Activated T-helper 2 cell treated with anti-CD3 and anti-CD28 coated beads, Interferon-gamma antibody, Interleukin-2, Interleukin-4, amounts not matched to agents 10 μg/mL and 5 μg/mL and 100 μg/mL, durations not matched to agents 14 hours and 24 hours and 36 hours (primary cell): ENCODE measurements around the gene HOMER2. TPM values are rescaled to one million over a fixed set of nuclear protein-coding genes. Genes with fewer than 3 reads are reported as not detected.
"Not testable (repeated sequence)": the region's sequence is repeated elsewhere in the genome, so short reads cannot be mapped to it uniquely, and the experiment has no call there.

Experiments
- DNase-seq: peaks from one replicate; pipeline ENCODE4 v3.0.0; 2021; ENCODE audit warnings: low spot score
- H3K27ac Mint-ChIP-seq: one replicate; pipeline ENCODE4 v1.8.0; 2021; ENCODE audit warnings: mixed read lengths
- H3K27me3 Mint-ChIP-seq: one replicate; pipeline ENCODE4 v1.8.0; 2021; ENCODE audit warnings: low read depth, mixed read lengths
- H3K36me3 Mint-ChIP-seq: one replicate; pipeline ENCODE4 v1.8.0; 2021; ENCODE audit warnings: low read depth, mixed read lengths
- H3K4me1 Mint-ChIP-seq: one replicate; pipeline ENCODE4 v1.8.0; 2021; ENCODE audit warnings: low read depth, mixed read lengths
- H3K4me3 Mint-ChIP-seq: one replicate; pipeline ENCODE4 v1.8.0; 2021; ENCODE audit warnings: low read depth, mild to moderate bottlenecking, moderate library complexity, mixed read lengths
- H3K9me3 Mint-ChIP-seq: one replicate; pipeline ENCODE4 v1.8.0; 2021; ENCODE audit warnings: mixed read lengths
- intact Hi-C: fragments of 100-400 bp; cut with micrococcal nuclease; formaldehyde crosslinking; loops from one replicate; pipeline ENCODE4 v1.15.1; 2023
- total RNA-seq: library from RNA; stranded (reverse); gene quantifications from 2 replicates; pipeline ENCODE4 v1.2.3, GENCODE V29; 2022

HOMER2 gene
- total RNA-seq = 66.1 and 73.3 TPM in 2 replicates

- peaks cover 8% of the 10 kb centered on the region for H3K36me3 Mint-ChIP-seq
- H3K4me3 Mint-ChIP-seq = peak within 1 kb of the TSS; percentile 63
- H3K9me3 Mint-ChIP-seq = no peaks in the 10 kb centered on the region
- H3K27ac Mint-ChIP-seq = no peak within 1 kb of the TSS
- intact Hi-C loops = no loop called here
- H3K4me1 Mint-ChIP-seq = peaks cover 6% of the 10 kb centered on the region
- peak; percentile 16 for DNase-seq
- H3K27me3 Mint-ChIP-seq = peaks cover 2% of the 10 kb centered on the region
Observed at GRCh38 chr15:82952158-82953081, at the start of gene HOMER2. Gene HOMER2, minus strand, starts transcription at chr15:82952720. Its CDS starts 185 bp downstream, at chr15:82952535.

- H3K36me3 Mint-ChIP-seq, DNase-seq, H3K4me1 Mint-ChIP-seq, H3K9me3 Mint-ChIP-seq, H3K4me3 Mint-ChIP-seq, H3K27me3 Mint-ChIP-seq, H3K27ac Mint-ChIP-seq: not testable (repeated sequence)
- intact Hi-C loops = loop anchor here (1.0 kb wide), 1 partner anchor 151 kb away; no protein-coding TSS in a partner anchor
Observed at GRCh38 chr15:83000672-83001031, 48.1 kb upstream of the HOMER2 start.

- Mint-ChIP-seq H3K9me3 (no peaks in the 10 kb centered on the region), H3K27me3 (no peaks in the 10 kb centered on the region), H3K36me3 (peaks cover 3% of the 10 kb centered on the region), H3K4me1 (peaks cover 8% of the 10 kb centered on the region), H3K4me3 (peak overlapping the region; percentile 46), H3K27ac (no peak overlapping the region)
- peak; percentile 23 for DNase-seq
- intact Hi-C loops = loop anchor here (1.0 kb wide), 1 partner anchor 151 kb away; no protein-coding TSS in a partner anchor
Observed at GRCh38 chr15:82999905-83000671, 47.6 kb upstream of the HOMER2 start.

GRCh38 chr15:82999426-82999825, 46.9 kb upstream of the HOMER2 start:
- H3K9me3 Mint-ChIP-seq = no peaks in the 10 kb centered on the region
- no peaks in the 10 kb centered on the region for H3K27me3 Mint-ChIP-seq
- no peak for DNase-seq
- no peak overlapping the region for H3K27ac Mint-ChIP-seq
- H3K4me1 Mint-ChIP-seq = peaks cover 8% of the 10 kb centered on the region
- no peak overlapping the region for H3K4me3 Mint-ChIP-seq
- no peaks in the 10 kb centered on the region for H3K36me3 Mint-ChIP-seq
- intact Hi-C loops = no loop called here

GRCh38 chr15:82995938-82996337, 43.4 kb upstream of the HOMER2 start:
- Mint-ChIP-seq H3K4me1 (peaks cover 10% of the 10 kb centered on the region), H3K4me3 (no peak overlapping the region), H3K27ac (no peak overlapping the region), H3K36me3 (peaks cover 7% of the 10 kb centered on the region), H3K9me3 (no peaks in the 10 kb centered on the region), H3K27me3 (no peaks in the 10 kb centered on the region)
- intact Hi-C loops = no loop called here
- DNase-seq = no peak

- intact Hi-C loops = no loop called here
- no peaks in the 10 kb centered on the region for H3K27me3 Mint-ChIP-seq
- H3K27ac Mint-ChIP-seq = no peak overlapping the region
- peaks cover 13% of the 10 kb centered on the region for H3K36me3 Mint-ChIP-seq
- peaks cover 5% of the 10 kb centered on the region for H3K4me1 Mint-ChIP-seq
- no peak for DNase-seq
- no peaks in the 10 kb centered on the region for H3K9me3 Mint-ChIP-seq
- H3K4me3 Mint-ChIP-seq = no peak overlapping the region
Observed at GRCh38 chr15:82995076-82995475, 42.6 kb upstream of the HOMER2 start.

- Mint-ChIP-seq H3K27me3 (no peaks in the 10 kb centered on the region), H3K4me1 (peaks cover 4% of the 10 kb centered on the region), H3K36me3 (peaks cover 27% of the 10 kb centered on the region), H3K4me3 (no peak overlapping the region), H3K27ac (no peak overlapping the region), H3K9me3 (no peaks in the 10 kb centered on the region)
- DNase-seq = no peak
- intact Hi-C loops = no loop called here
Observed at GRCh38 chr15:82993144-82993543, 40.6 kb upstream of the HOMER2 start.

- H3K4me3 Mint-ChIP-seq = no peak overlapping the region
- no peak for DNase-seq
- H3K9me3 Mint-ChIP-seq = no peaks in the 10 kb centered on the region
Observed at GRCh38 chr15:82992436-82992998, 40.0 kb upstream of the HOMER2 start.

GRCh38 chr15:82986442-82986780, 33.9 kb upstream of the HOMER2 start:
- intact Hi-C loops = loop anchor here (2.0 to 10.0 kb wide), 4 partner anchors 36 to 442 kb away; partner anchors contain the start of gene RPS17
- peaks cover 36% of the 10 kb centered on the region for H3K36me3 Mint-ChIP-seq
- H3K27ac Mint-ChIP-seq = peak overlapping the region; percentile 95
- peaks cover 22% of the 10 kb centered on the region for H3K4me1 Mint-ChIP-seq
- no peak for DNase-seq
- no peaks in the 10 kb centered on the region for H3K9me3 Mint-ChIP-seq
- H3K4me3 Mint-ChIP-seq = peak overlapping the region; percentile 86
- no peaks in the 10 kb centered on the region for H3K27me3 Mint-ChIP-seq

More at GRCh38 chr15:82992436-82992998, 40.0 kb upstream of the HOMER2 start:
- H3K4me1 Mint-ChIP-seq = peaks cover 5% of the 10 kb centered on the region
- H3K27me3 Mint-ChIP-seq = no peaks in the 10 kb centered on the region
- intact Hi-C loops = no loop called here
- peaks cover 31% of the 10 kb centered on the region for H3K36me3 Mint-ChIP-seq
- H3K27ac Mint-ChIP-seq = no peak overlapping the region

GRCh38 chr15:82985688-82986441, 33.3 kb upstream of the HOMER2 start, which contains the start of gene RAMAC:
Gene RAMAC, plus strand, starts transcription at chr15:82986210. Its CDS starts 2,809 bp downstream, at chr15:82989019.
- Mint-ChIP-seq H3K27ac (peak within 1 kb of the TSS; percentile 95), H3K4me3 (peak within 1 kb of the TSS; percentile 86), H3K9me3 (no peaks in the 10 kb centered on the region), H3K27me3 (no peaks in the 10 kb centered on the region), H3K4me1 (peaks cover 22% of the 10 kb centered on the region), H3K36me3 (peaks cover 34% of the 10 kb centered on the region)
- peak; percentile 87 for DNase-seq
- intact Hi-C loops = loop anchor here (2.0 to 10.0 kb wide), 4 partner anchors 35 to 441 kb away; partner anchors contain the start of gene RPS17

- Mint-ChIP-seq H3K4me3 (no peak overlapping the region), H3K27me3 (no peaks in the 10 kb centered on the region), H3K27ac (no peak overlapping the region), H3K4me1 (peaks cover 19% of the 10 kb centered on the region), H3K9me3 (no peaks in the 10 kb centered on the region), H3K36me3 (peaks cover 3% of the 10 kb centered on the region)
- intact Hi-C loops = loop anchor here (10.0 kb wide), 1 partner anchor 436 kb away; the partner anchor contains the start of gene RPS17
- no peak for DNase-seq
Observed at GRCh38 chr15:82980981-82981380, 28.5 kb upstream of the HOMER2 start.

GRCh38 chr15:82979726-82980125, 27.2 kb upstream of the HOMER2 start:
- intact Hi-C loops = loop anchor here (10.0 kb wide), 1 partner anchor 435 kb away; the partner anchor contains the start of gene RPS17
- H3K4me3 Mint-ChIP-seq = no peak overlapping the region
- H3K9me3 Mint-ChIP-seq = no peaks in the 10 kb centered on the region
- DNase-seq = no peak
- no peak overlapping the region for H3K27ac Mint-ChIP-seq
- H3K27me3 Mint-ChIP-seq = peaks cover 6% of the 10 kb centered on the region
- H3K36me3 Mint-ChIP-seq = peaks cover 3% of the 10 kb centered on the region
- H3K4me1 Mint-ChIP-seq = peaks cover 11% of the 10 kb centered on the region
